Breast epithelium (tissue), 4 donors: ENCODE data around the gene ARF1. TPM values are rescaled to one million over a fixed set of nuclear protein-coding genes. Genes with fewer than 3 reads are reported as not detected.

ENCODE experiments used
- DNase-seq, 2 donors: peaks; one replicate each; pipeline ENCODE4 v3.0.0-alpha.2; 2019; ENCODE audit warnings: low spot score in 2 of 2
- H3K27ac ChIP-seq, 2 donors: fragments of 200-600 bp; sonication (generic) in 1 of 2; one replicate each; pipeline ENCODE4 v1.5.1; 2016 to 2019; ENCODE audit warnings: mild to moderate bottlenecking in 1 of 2
- H3K27me3 ChIP-seq, 2 donors: fragments of 200-600 bp; sonication (generic) in 1 of 2; one replicate each; pipeline versions ENCODE4 v1.5.1 to v1.6.0; 2017 to 2019; ENCODE audit warnings: control low read depth in 1 of 2, mild to moderate bottlenecking in 1 of 2
- H3K36me3 ChIP-seq: fragments of 200-600 bp; one replicate; pipeline ENCODE4 v1.5.1; 2019
- H3K4me1 ChIP-seq, 2 donors: fragments of 200-600 bp; sonication (generic); one replicate each; pipeline ENCODE4 v1.5.1; 2016 to 2019; ENCODE audit warnings: control low read depth in 1 of 2
- H3K4me3 ChIP-seq, 3 donors: fragments of 200-600 bp; sonication (generic); 1 replicate in 2 of 3; 2 replicates in 1 of 3; pipeline ENCODE4 v1.5.1; 2016 to 2019; ENCODE audit warnings: mild to moderate bottlenecking in 3 of 3, moderate library complexity in 2 of 3
- H3K9me3 ChIP-seq, 2 donors: fragments of 200-600 bp; sonication (generic) in 1 of 2; one replicate each; pipeline ENCODE4 v1.5.1; 2016 to 2019; ENCODE audit warnings: control low read depth in 1 of 2
- CTCF ChIP-seq, 3 donors: fragments of 450-650 bp; IDR thresholded peaks; one replicate each; pipeline ENCODE4 v1.5.1; 2016 to 2017; ENCODE audit warnings: antibody characterized with exemption in 3 of 3, mild to moderate bottlenecking in 3 of 3, moderate library complexity in 3 of 3
- POLR2A ChIP-seq: fragments of 450-650 bp; IDR thresholded peaks from one replicate; pipeline ENCODE4 v1.6.1; 2016; ENCODE audit warnings: antibody characterized with exemption, mild to moderate bottlenecking, moderate library complexity
- POLR2AphosphoS5 ChIP-seq, 3 donors: sonication (generic); formaldehyde crosslinking; IDR thresholded peaks; one replicate each; pipeline ENCODE4 v1.6.1; 2017; ENCODE audit warnings: antibody characterized with exemption in 3 of 3
- intact Hi-C: fragments of 100-400 bp; cut with DNase I; formaldehyde crosslinking; loops from one replicate; pipeline ENCODE4 v1.15.1; 2023; ENCODE audit warnings: low total_unique reads
- total RNA-seq, 3 donors: library from RNA; depleted of rRNA; stranded (reverse); fragments of >200 nt; gene quantifications; one replicate each; pipeline ENCODE4 v1.1.0, GENCODE V29; 2016

Gene ARF1
- total RNA-seq, 3 donors from 2014 or later = 263 to 295 (median 292) TPM

GRCh38 chr1:228059634-228060457, 22.7 kb upstream of the ARF1 start:
- TF ChIP-seq CTCF (IDR thresholded peaks at IDR 0.05) (no peak), POLR2A (no peak), POLR2AphosphoS5 (IDR thresholded peaks at IDR 0.05) (no peak)
- no peaks in the 10 kb centered on the region for H3K36me3 ChIP-seq
- peaks cover 9 to 63% of the 10 kb centered on the region in 2 donors for H3K27me3 ChIP-seq
- H3K9me3 ChIP-seq = no peaks in the 10 kb centered on the region
- peak overlapping the region; percentile 32 to 45 for H3K27ac ChIP-seq
- peak; percentile 86 to 93 for DNase-seq
- H3K4me1 ChIP-seq = no peaks in the 10 kb centered on the region
- H3K4me3 ChIP-seq = peak overlapping the region in 2 of 3 donors; percentile 53 to 61
- intact Hi-C loops = no loop called here

- H3K27me3 ChIP-seq = peaks cover 11 to 70% of the 10 kb centered on the region in 2 donors
- TF ChIP-seq CTCF (IDR thresholded peaks at IDR 0.05) (no peak), POLR2A (no peak), POLR2AphosphoS5 (IDR thresholded peaks at IDR 0.05) (no peak)
- H3K36me3 ChIP-seq = no peaks in the 10 kb centered on the region
- no peaks in the 10 kb centered on the region for H3K9me3 ChIP-seq
- H3K4me1 ChIP-seq = no peaks in the 10 kb centered on the region
- DNase-seq = peak in 1 of 2 donors; percentile 43
- intact Hi-C loops = no loop called here
- H3K27ac ChIP-seq = peak overlapping the region; percentile 32 to 45
- H3K4me3 ChIP-seq = peak overlapping the region in 2 of 3 donors; percentile 53 to 61
These were observed 21.9 kb upstream of the ARF1 start for GRCh38 chr1:228060458-228061190.

GRCh38 chr1:228061411-228062084, 21.0 kb upstream of the ARF1 start:
- intact Hi-C loops = no loop called here
- Histone ChIP-seq H3K27me3 (peaks cover 15 to 80% of the 10 kb centered on the region in 2 donors), H3K4me1 (no peaks in the 10 kb centered on the region), H3K4me3 (no peak overlapping the region), H3K36me3 (no peaks in the 10 kb centered on the region), H3K9me3 (no peaks in the 10 kb centered on the region), H3K27ac (no peak overlapping the region)
- TF ChIP-seq POLR2A = no peak
- no peak for TF ChIP-seq POLR2AphosphoS5 (IDR thresholded peaks at IDR 0.05)
- TF ChIP-seq CTCF (IDR thresholded peaks at IDR 0.05) = no peak
- peak in 1 of 2 donors; percentile 33 for DNase-seq

GRCh38 chr1:228062085-228062791, 20.3 kb upstream of the ARF1 start:
- H3K4me3 ChIP-seq = no peak overlapping the region
- peak in 1 of 2 donors; percentile 37 for DNase-seq
- no peaks in the 10 kb centered on the region for H3K36me3 ChIP-seq
- peaks cover 19 to 87% of the 10 kb centered on the region in 2 donors for H3K27me3 ChIP-seq
- intact Hi-C loops = no loop called here
- H3K9me3 ChIP-seq = no peaks in the 10 kb centered on the region
- no peak overlapping the region for H3K27ac ChIP-seq
- TF ChIP-seq POLR2A = no peak
- TF ChIP-seq CTCF (IDR thresholded peaks at IDR 0.05) = no peak
- TF ChIP-seq POLR2AphosphoS5 (IDR thresholded peaks at IDR 0.05) = no peak
- no peaks in the 10 kb centered on the region for H3K4me1 ChIP-seq
